Astrocyte (in vitro differentiated cells and primary cell): ENCODE results near the gene APOC4. TPM values are rescaled to one million over a fixed set of nuclear protein-coding genes. Genes with fewer than 3 reads are reported as not detected.
"Not testable (repeated sequence)": the region's sequence is repeated elsewhere in the genome, so short reads cannot be mapped to it uniquely, and the experiment has no call there.

Source experiments
- DNase-seq: peaks from one replicate; pipeline ENCODE4 v3.0.0-alpha.2; 2010; ENCODE audit warnings: low read depth
- FAIRE-seq: peaks from 2 replicates; lab custom pipeline; 2011; peaks lifted over from hg19 to GRCh38; lab: Jason Lieb, UNC
- H2AFZ ChIP-seq: 2 replicates; pipeline ENCODE4 v1.6.0; 2012; ENCODE audit warnings: low read depth, low read length, inconsistent platforms
- H3K27ac ChIP-seq: 2 replicates; pipeline ENCODE4 v1.5.1; 2011; ENCODE audit warnings: low read depth, low read length, inconsistent platforms
- H3K27me3 ChIP-seq: 2 replicates; pipeline ENCODE4 v1.6.0; 2011; ENCODE audit warnings: low read length, inconsistent platforms; ENCODE audit not compliant: insufficient read depth
- H3K36me3 ChIP-seq: 2 replicates; pipeline ENCODE4 v1.5.1; 2011; ENCODE audit warnings: low read length, inconsistent platforms; ENCODE audit not compliant: insufficient read depth
- H3K4me1 ChIP-seq: 2 replicates; pipeline ENCODE4 v1.5.1; 2011; ENCODE audit warnings: low read length, inconsistent platforms; ENCODE audit not compliant: insufficient read depth
- H3K4me2 ChIP-seq: 2 replicates; pipeline ENCODE4 v1.6.0; 2012; ENCODE audit warnings: low read length, inconsistent platforms
- H3K4me3 ChIP-seq: 2 replicates; pipeline ENCODE4 v1.5.1; 2011; ENCODE audit warnings: low read depth, mild to moderate bottlenecking, low read length, inconsistent platforms; ENCODE audit not compliant: insufficient read depth
- H3K79me2 ChIP-seq: 2 replicates; pipeline ENCODE4 v1.6.0; 2012; ENCODE audit warnings: mild to moderate bottlenecking, low read length, inconsistent platforms; ENCODE audit not compliant: insufficient read depth
- H3K9ac ChIP-seq: 2 replicates; pipeline ENCODE4 v1.6.0; 2012; ENCODE audit warnings: mild to moderate bottlenecking, low read length, inconsistent platforms
- H3K9me3 ChIP-seq: 2 replicates; pipeline ENCODE4 v1.5.1; 2012; ENCODE audit warnings: low read depth, mild to moderate bottlenecking, low read length, inconsistent platforms; ENCODE audit not compliant: insufficient read depth
- H4K20me1 ChIP-seq: 2 replicates; pipeline ENCODE4 v1.6.0; 2012; ENCODE audit warnings: low read length, inconsistent platforms; ENCODE audit not compliant: insufficient read depth
- H3K27ac Mint-ChIP-seq: one replicate; pipeline ENCODE4 v1.8.0; 2021; ENCODE audit warnings: mild to moderate bottlenecking, mixed read lengths; ENCODE audit not compliant: unreplicated experiment
- H3K27me3 Mint-ChIP-seq: one replicate; pipeline ENCODE4 v1.8.0; 2021; ENCODE audit warnings: low read depth, mixed read lengths; ENCODE audit not compliant: unreplicated experiment
- H3K36me3 Mint-ChIP-seq: one replicate; pipeline ENCODE4 v1.8.0; 2021; ENCODE audit warnings: low read depth, mixed read lengths; ENCODE audit not compliant: unreplicated experiment
- H3K4me1 Mint-ChIP-seq: one replicate; pipeline ENCODE4 v1.8.0; 2021; ENCODE audit warnings: low read depth, mixed read lengths; ENCODE audit not compliant: unreplicated experiment
- H3K4me3 Mint-ChIP-seq: one replicate; pipeline ENCODE4 v1.8.0; 2021; ENCODE audit warnings: mild to moderate bottlenecking, moderate library complexity, mixed read lengths; ENCODE audit not compliant: unreplicated experiment
- H3K9me3 Mint-ChIP-seq: one replicate; pipeline ENCODE4 v1.8.0; 2021; ENCODE audit warnings: mild to moderate bottlenecking, mixed read lengths; ENCODE audit not compliant: unreplicated experiment
- EZH2 ChIP-seq: IDR thresholded peaks from 2 replicates; pipeline ENCODE4 v1.6.1; 2012; ENCODE audit warnings: mild to moderate bottlenecking, low read length, inconsistent platforms; ENCODE audit not compliant: insufficient read depth
- total RNA-seq: library from RNA; stranded (reverse); gene quantifications from 2 replicates; pipeline ENCODE4 v1.2.1, GENCODE V29; 2021
- TF ChIP-seq, protein P1 (sequence below): IDR thresholded peaks from 2 replicates; pipeline ENCODE4 v1.5.1; 2011; ENCODE audit warnings: low read depth, mild to moderate bottlenecking, inconsistent platforms, low read length, moderate library complexity; ENCODE audit not compliant: insufficient read depth

Gene APOC4
- total RNA-seq, 1 donor from 2014 or later = not detected

DNA sequence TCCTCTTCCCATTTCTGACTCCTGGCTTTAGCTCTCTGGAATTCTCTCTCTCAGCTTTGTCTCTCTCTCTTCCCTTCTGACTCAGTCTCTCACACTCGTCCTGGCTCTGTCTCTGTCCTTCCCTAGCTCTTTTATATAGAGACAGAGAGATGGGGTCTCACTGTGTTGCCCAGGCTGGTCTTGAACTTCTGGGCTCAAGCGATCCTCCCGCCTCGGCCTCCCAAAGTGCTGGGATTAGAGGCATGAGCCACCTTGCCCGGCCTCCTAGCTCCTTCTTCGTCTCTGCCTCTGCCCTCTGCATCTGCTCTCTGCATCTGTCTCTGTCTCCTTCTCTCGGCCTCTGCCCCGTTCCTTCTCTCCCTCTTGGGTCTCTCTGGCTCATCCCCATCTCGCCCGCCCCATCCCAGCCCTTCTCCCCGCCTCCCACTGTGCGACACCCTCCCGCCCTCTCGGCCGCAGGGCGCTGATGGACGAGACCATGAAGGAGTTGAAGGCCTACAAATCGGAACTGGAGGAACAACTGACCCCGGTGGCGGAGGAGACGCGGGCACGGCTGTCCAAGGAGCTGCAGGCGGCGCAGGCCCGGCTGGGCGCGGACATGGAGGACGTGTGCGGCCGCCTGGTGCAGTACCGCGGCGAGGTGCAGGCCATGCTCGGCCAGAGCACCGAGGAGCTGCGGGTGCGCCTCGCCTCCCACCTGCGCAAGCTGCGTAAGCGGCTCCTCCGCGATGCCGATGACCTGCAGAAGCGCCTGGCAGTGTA lies 33.8 kb upstream of the APOC4 start:
- Histone ChIP-seq H3K9ac (no peak overlapping the region), H3K79me2 (no peaks in the 10 kb centered on the region), H3K36me3 (no peaks in the 10 kb centered on the region), H3K4me3 (no peak overlapping the region), H3K27ac (no peak overlapping the region), H3K4me2 (no peak overlapping the region), H3K4me1 (peaks cover 8% of the 10 kb centered on the region), H2AFZ (no peak overlapping the region), H3K9me3 (no peaks in the 10 kb centered on the region), H4K20me1 (peaks cover 5% of the 10 kb centered on the region), H3K27me3 (peaks cover 4% of the 10 kb centered on the region)
- H3K27ac Mint-ChIP-seq = no peak overlapping the region
- peaks cover 2% of the 10 kb centered on the region for H3K36me3 Mint-ChIP-seq
- DNase-seq = no peak
- FAIRE-seq = no peak
- peaks cover 5% of the 10 kb centered on the region for H3K27me3 Mint-ChIP-seq
- H3K4me3 Mint-ChIP-seq = no peak overlapping the region
- H3K4me1 Mint-ChIP-seq = peaks cover 13% of the 10 kb centered on the region
- TF ChIP-seq, protein P1, sequence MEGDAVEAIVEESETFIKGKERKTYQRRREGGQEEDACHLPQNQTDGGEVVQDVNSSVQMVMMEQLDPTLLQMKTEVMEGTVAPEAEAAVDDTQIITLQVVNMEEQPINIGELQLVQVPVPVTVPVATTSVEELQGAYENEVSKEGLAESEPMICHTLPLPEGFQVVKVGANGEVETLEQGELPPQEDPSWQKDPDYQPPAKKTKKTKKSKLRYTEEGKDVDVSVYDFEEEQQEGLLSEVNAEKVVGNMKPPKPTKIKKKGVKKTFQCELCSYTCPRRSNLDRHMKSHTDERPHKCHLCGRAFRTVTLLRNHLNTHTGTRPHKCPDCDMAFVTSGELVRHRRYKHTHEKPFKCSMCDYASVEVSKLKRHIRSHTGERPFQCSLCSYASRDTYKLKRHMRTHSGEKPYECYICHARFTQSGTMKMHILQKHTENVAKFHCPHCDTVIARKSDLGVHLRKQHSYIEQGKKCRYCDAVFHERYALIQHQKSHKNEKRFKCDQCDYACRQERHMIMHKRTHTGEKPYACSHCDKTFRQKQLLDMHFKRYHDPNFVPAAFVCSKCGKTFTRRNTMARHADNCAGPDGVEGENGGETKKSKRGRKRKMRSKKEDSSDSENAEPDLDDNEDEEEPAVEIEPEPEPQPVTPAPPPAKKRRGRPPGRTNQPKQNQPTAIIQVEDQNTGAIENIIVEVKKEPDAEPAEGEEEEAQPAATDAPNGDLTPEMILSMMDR = no peak
- no peak for TF ChIP-seq EZH2
- H3K9me3 Mint-ChIP-seq = no peaks in the 10 kb centered on the region

DNA sequence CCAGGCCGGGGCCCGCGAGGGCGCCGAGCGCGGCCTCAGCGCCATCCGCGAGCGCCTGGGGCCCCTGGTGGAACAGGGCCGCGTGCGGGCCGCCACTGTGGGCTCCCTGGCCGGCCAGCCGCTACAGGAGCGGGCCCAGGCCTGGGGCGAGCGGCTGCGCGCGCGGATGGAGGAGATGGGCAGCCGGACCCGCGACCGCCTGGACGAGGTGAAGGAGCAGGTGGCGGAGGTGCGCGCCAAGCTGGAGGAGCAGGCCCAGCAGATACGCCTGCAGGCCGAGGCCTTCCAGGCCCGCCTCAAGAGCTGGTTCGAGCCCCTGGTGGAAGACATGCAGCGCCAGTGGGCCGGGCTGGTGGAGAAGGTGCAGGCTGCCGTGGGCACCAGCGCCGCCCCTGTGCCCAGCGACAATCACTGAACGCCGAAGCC lies 33.2 kb upstream of the APOC4 start:
- H3K36me3 ChIP-seq = no peaks in the 10 kb centered on the region
- no peaks in the 10 kb centered on the region for H3K36me3 Mint-ChIP-seq
- no peak overlapping the region for H3K4me2 ChIP-seq
- H3K4me3 ChIP-seq = no peak overlapping the region
- H3K79me2 ChIP-seq = no peaks in the 10 kb centered on the region
- H3K27ac Mint-ChIP-seq = no peak overlapping the region
- no peak for FAIRE-seq
- H3K4me3 Mint-ChIP-seq = no peak overlapping the region
- TF ChIP-seq EZH2 = no peak
- TF ChIP-seq, protein P1 = no peak
- peaks cover 13% of the 10 kb centered on the region for H3K4me1 Mint-ChIP-seq
- peaks cover 4% of the 10 kb centered on the region for H3K27me3 ChIP-seq
- H3K4me1 ChIP-seq = peaks cover 8% of the 10 kb centered on the region
- no peak for DNase-seq
- H3K9me3 Mint-ChIP-seq = no peaks in the 10 kb centered on the region
- H2AFZ ChIP-seq = no peak overlapping the region
- no peaks in the 10 kb centered on the region for H3K9me3 ChIP-seq
- H4K20me1 ChIP-seq = peaks cover 3% of the 10 kb centered on the region
- no peak overlapping the region for H3K27ac ChIP-seq
- H3K9ac ChIP-seq = no peak overlapping the region
- H3K27me3 Mint-ChIP-seq = peaks cover 8% of the 10 kb centered on the region

DNA sequence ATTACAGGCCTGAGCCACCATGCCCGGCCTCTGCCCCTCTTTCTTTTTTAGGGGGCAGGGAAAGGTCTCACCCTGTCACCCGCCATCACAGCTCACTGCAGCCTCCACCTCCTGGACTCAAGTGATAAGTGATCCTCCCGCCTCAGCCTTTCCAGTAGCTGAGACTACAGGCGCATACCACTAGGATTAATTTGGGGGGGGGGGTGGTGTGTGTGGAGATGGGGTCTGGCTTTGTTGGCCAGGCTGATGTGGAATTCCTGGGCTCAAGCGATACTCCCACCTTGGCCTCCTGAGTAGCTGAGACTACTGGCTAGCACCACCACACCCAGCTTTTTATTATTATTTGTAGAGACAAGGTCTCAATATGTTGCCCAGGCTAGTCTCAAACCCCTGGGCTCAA lies 32.3 kb upstream of the APOC4 start:
- Histone ChIP-seq H3K9ac (no peak overlapping the region), H3K4me2 (no peak overlapping the region), H3K27ac (no peak overlapping the region), H3K9me3 (no peaks in the 10 kb centered on the region), H2AFZ (no peak overlapping the region), H3K79me2 (no peaks in the 10 kb centered on the region), H3K27me3 (peaks cover 1% of the 10 kb centered on the region), H3K4me1 (peaks cover 11% of the 10 kb centered on the region), H3K36me3 (no peaks in the 10 kb centered on the region), H3K4me3 (no peak overlapping the region), H4K20me1 (no peaks in the 10 kb centered on the region)
- Mint-ChIP-seq H3K36me3 (no peaks in the 10 kb centered on the region), H3K9me3 (no peaks in the 10 kb centered on the region), H3K27me3 (peaks cover 8% of the 10 kb centered on the region), H3K27ac (no peak overlapping the region), H3K4me3 (no peak overlapping the region), H3K4me1 (peaks cover 13% of the 10 kb centered on the region)
- DNase-seq (no peak), FAIRE-seq (no peak)
- TF ChIP-seq, protein P1 = no peak
- TF ChIP-seq EZH2 = no peak

DNA sequence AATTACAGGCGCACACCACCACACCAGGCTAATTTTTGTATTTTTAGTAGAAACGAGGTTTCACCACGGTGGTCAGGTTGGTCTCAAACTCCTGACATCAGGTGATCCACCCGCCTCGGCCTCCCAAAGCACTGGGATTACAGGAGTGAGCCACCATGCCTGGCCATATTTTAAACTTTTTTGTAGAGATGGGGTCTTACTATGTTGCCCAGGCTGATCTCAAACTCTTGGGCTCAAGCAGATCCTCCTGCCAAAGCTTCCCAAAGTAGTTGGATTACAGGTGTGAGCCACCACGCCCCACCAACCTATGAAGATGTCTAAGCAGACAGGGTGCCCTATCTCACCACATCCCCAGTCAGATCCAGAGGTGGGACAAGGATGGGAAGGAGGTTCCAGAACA lies 30.1 kb upstream of the APOC4 start:
- H3K4me3 ChIP-seq, H3K4me2 ChIP-seq, H3K36me3 ChIP-seq, H3K27me3 ChIP-seq, FAIRE-seq, H3K27ac ChIP-seq, H3K9me3 Mint-ChIP-seq, H3K27me3 Mint-ChIP-seq, H3K36me3 Mint-ChIP-seq, H2AFZ ChIP-seq, DNase-seq, H3K9me3 ChIP-seq, H3K79me2 ChIP-seq, H3K9ac ChIP-seq, H4K20me1 ChIP-seq, H3K4me1 Mint-ChIP-seq, H3K4me3 Mint-ChIP-seq, H3K27ac Mint-ChIP-seq: not testable (repeated sequence)
- H3K4me1 ChIP-seq = peaks cover 11% of the 10 kb centered on the region
